Muscle layer of duodenum (tissue), 2 donors: ENCODE data around the gene TFB1M.

ENCODE experiments used
- H3K27ac ChIP-seq: one replicate; pipeline ENCODE4 v1.7.0; 2013; ENCODE audit warnings: mild to moderate bottlenecking, low read length
- H3K27me3 ChIP-seq: one replicate; pipeline ENCODE4 v1.7.0; 2013; ENCODE audit warnings: low read depth, mild to moderate bottlenecking, control low read depth, low read length
- H3K36me3 ChIP-seq, 2 donors: one replicate each; pipeline ENCODE4 v1.7.0; 2013; ENCODE audit warnings: low read length in 2 of 2, control low read depth in 1 of 2, mild to moderate bottlenecking in 1 of 2; ENCODE audit not compliant: insufficient read depth in 2 of 2, control insufficient read depth in 1 of 2
- H3K4me1 ChIP-seq, 2 donors: one replicate each; pipeline ENCODE4 v1.7.0; 2013; ENCODE audit warnings: low read length in 2 of 2, mild to moderate bottlenecking in 2 of 2, control low read depth in 1 of 2, moderate library complexity in 1 of 2; ENCODE audit not compliant: insufficient read depth in 2 of 2, control insufficient read depth in 1 of 2
- H3K4me3 ChIP-seq, 2 donors: one replicate each; pipeline ENCODE4 v1.7.0; 2013; ENCODE audit warnings: low read length in 2 of 2, low read depth in 1 of 2, mild to moderate bottlenecking in 1 of 2
- H3K9me3 ChIP-seq, 2 donors: one replicate each; pipeline ENCODE4 v1.7.0; 2013; ENCODE audit warnings: low read length in 2 of 2, control low read depth in 1 of 2, mild to moderate bottlenecking in 1 of 2; ENCODE audit not compliant: control insufficient read depth in 1 of 2
- donor health status: healthy.

Gene TFB1M

DNA sequence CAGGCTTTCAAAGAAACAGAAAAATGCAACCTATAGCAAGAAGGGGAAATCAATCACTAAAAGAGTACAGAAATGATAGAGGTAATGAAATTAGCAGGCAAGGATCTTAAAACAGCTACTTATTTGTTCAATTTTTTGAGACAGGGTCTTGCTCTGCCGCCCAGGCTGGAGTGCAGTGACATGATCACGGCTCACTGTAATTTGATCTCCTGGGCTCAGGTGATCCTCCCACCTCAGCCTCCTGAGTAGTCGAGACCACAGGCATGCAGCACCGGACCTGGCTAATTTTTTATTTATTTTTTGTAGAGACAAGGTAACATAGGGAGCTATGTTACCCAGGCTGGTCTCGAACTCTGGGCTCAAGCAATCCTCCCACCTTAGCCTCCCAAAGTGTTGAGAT lies 21.6 kb downstream of the TFB1M start:
- H3K27me3 ChIP-seq: no peaks in the 10 kb centered on the region
- H3K4me1 ChIP-seq: no peaks in the 10 kb centered on the region
- no peak overlapping the region for H3K27ac ChIP-seq
- no peaks in the 10 kb centered on the region for H3K9me3 ChIP-seq
- peaks cover 11 to 37% of the 10 kb centered on the region in 2 donors for H3K36me3 ChIP-seq
- no peak overlapping the region for H3K4me3 ChIP-seq

- Histone ChIP-seq H3K9me3 (no peaks in the 10 kb centered on the region), H3K4me1 (no peaks in the 10 kb centered on the region), H3K4me3 (no peak overlapping the region), H3K36me3 (peaks cover 11 to 37% of the 10 kb centered on the region in 2 donors), H3K27me3 (no peaks in the 10 kb centered on the region), H3K27ac (no peak overlapping the region)
Observed at GRCh38 chr6:155291291-155291690, 23.0 kb downstream of the TFB1M start.

- Histone ChIP-seq H3K27ac (no peak overlapping the region), H3K9me3 (no peaks in the 10 kb centered on the region), H3K4me1 (no peaks in the 10 kb centered on the region), H3K27me3 (no peaks in the 10 kb centered on the region), H3K4me3 (no peak overlapping the region), H3K36me3 (peaks cover 11 to 33% of the 10 kb centered on the region in 2 donors)
Observed at GRCh38 chr6:155290491-155290890, 23.8 kb downstream of the TFB1M start.

DNA sequence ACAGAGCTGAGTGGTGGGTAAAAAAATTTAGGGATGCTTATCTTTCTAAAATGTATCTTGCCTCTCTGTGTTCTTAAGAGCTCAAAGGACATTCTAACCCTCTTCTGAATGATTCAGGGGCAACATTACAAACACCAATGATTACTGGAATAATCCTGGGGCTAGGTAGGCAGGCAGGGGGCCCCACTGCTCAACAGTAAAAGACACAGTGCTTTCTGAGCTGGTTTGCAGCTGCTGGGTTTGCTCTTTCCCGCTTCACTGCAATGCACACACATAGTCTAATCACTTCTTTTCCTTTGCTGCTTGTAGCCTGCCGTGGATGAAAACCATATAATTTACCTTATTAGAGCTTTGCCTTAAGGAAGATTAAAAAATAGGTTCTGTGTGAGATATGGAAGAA lies 26.5 kb downstream of the TFB1M start:
- H3K27me3 ChIP-seq: no peaks in the 10 kb centered on the region
- no peaks in the 10 kb centered on the region for H3K4me1 ChIP-seq
- H3K27ac ChIP-seq: no peak overlapping the region
- peaks cover 14 to 40% of the 10 kb centered on the region in 2 donors for H3K36me3 ChIP-seq
- H3K9me3 ChIP-seq: no peaks in the 10 kb centered on the region
- H3K4me3 ChIP-seq: no peak overlapping the region

DNA sequence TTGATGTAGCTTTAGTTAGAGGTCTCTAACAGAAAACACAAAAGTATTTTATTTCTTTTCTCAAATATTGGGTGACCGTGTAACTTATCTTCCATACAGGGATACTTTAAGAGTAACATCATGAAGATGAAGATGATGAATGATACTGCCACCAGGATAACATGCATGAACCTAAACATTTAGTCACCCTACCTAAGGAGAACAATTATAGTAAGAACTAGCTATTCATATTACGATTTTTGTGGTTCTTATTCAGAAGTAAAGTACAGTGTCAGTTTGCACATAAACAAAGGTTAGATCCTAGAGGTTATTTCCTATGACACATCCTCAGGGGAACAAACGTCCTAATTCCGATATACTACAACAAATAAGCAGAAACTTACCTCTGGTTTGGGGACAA lies 29.5 kb downstream of the TFB1M start:
- no peaks in the 10 kb centered on the region for H3K27me3 ChIP-seq
- H3K4me1 ChIP-seq: no peaks in the 10 kb centered on the region
- H3K9me3 ChIP-seq: no peaks in the 10 kb centered on the region
- no peak overlapping the region for H3K4me3 ChIP-seq
- no peak overlapping the region for H3K27ac ChIP-seq
- peaks cover 13 to 21% of the 10 kb centered on the region in 2 donors for H3K36me3 ChIP-seq

GRCh38 chr6:155278319-155279049 lies 35.8 kb downstream of the TFB1M start:
- no peak overlapping the region for H3K27ac ChIP-seq
- H3K4me1 ChIP-seq: peaks cover 1 to 31% of the 10 kb centered on the region in 2 donors

GRCh38 chr6:155276638-155277037 lies 37.6 kb downstream of the TFB1M start:
- Histone ChIP-seq H3K27ac (peak overlapping the region; percentile 4), H3K4me1 (peaks cover 11 to 44% of the 10 kb centered on the region in 2 donors), H3K36me3 (peaks cover 0 to 5% of the 10 kb centered on the region in 2 donors), H3K4me3 (no peak overlapping the region), H3K9me3 (no peaks in the 10 kb centered on the region), H3K27me3 (no peaks in the 10 kb centered on the region)

More at GRCh38 chr6:155278319-155279049, 35.8 kb downstream of the TFB1M start:
- Histone ChIP-seq H3K27me3 (no peaks in the 10 kb centered on the region), H3K4me3 (no peak overlapping the region), H3K9me3 (no peaks in the 10 kb centered on the region), H3K36me3 (peaks cover 0 to 5% of the 10 kb centered on the region in 2 donors)

- Histone ChIP-seq H3K4me3 (no peak overlapping the region), H3K27ac (peak overlapping the region; percentile 4), H3K9me3 (no peaks in the 10 kb centered on the region), H3K4me1 (peaks cover 11 to 44% of the 10 kb centered on the region in 2 donors), H3K36me3 (peaks cover 0 to 5% of the 10 kb centered on the region in 2 donors), H3K27me3 (no peaks in the 10 kb centered on the region)
Observed at GRCh38 chr6:155275808-155276480, 38.3 kb downstream of the TFB1M start.

DNA sequence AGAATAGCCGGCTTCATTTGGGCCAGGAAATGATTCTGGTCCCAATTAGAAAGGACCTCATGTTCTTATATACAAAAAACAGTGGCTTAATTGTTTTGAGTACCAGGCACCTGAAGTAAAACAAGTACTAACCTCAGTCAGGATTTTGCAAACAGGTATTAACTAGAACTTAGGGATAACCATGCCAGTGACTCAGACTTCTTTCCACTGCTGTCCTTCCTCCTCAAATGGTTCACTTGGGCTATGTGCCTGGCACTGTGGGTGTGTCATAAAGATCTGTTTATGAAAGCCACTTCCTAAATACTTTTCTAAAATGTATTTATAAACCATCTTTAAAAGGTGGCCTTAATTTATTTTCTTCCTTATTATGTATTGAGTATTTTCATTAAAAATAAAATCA lies 39.8 kb downstream of the TFB1M start:
- peaks cover 11 to 44% of the 10 kb centered on the region in 2 donors for H3K4me1 ChIP-seq

GRCh38 chr6:155274106-155274505 lies 40.2 kb downstream of the TFB1M start:
- Histone ChIP-seq H3K4me3 (no peak overlapping the region), H3K9me3 (no peaks in the 10 kb centered on the region), H3K27ac (peak overlapping the region; percentile 1), H3K4me1 (peaks cover 11 to 44% of the 10 kb centered on the region in 2 donors), H3K36me3 (no peaks in the 10 kb centered on the region), H3K27me3 (no peaks in the 10 kb centered on the region)

More for the DNA sequence above, 39.8 kb downstream of the TFB1M start:
- no peaks in the 10 kb centered on the region for H3K36me3 ChIP-seq
- H3K27me3 ChIP-seq: no peaks in the 10 kb centered on the region
- peak overlapping the region; percentile 1 for H3K27ac ChIP-seq
- H3K4me3 ChIP-seq: no peak overlapping the region
- H3K9me3 ChIP-seq: no peaks in the 10 kb centered on the region

GRCh38 chr6:155273431-155273830 lies 40.9 kb downstream of the TFB1M start:
- H3K4me1 ChIP-seq: peaks cover 11 to 44% of the 10 kb centered on the region in 2 donors
- H3K27ac ChIP-seq: no peak overlapping the region
- H3K36me3 ChIP-seq: no peaks in the 10 kb centered on the region
- no peaks in the 10 kb centered on the region for H3K27me3 ChIP-seq
- H3K9me3 ChIP-seq: no peaks in the 10 kb centered on the region
- H3K4me3 ChIP-seq: no peak overlapping the region
